ENCODE results near the gene PCYT1A. TPM values are rescaled to one million over a fixed set of nuclear protein-coding genes. Genes with fewer than 3 reads are reported as not detected.

The PCYT1A gene
- total and polyA plus RNA-seq, 2 donors (not counting 1 experiment from before 2014, with no cell fraction given) = 56.6 to 61.2 TPM

DNA sequence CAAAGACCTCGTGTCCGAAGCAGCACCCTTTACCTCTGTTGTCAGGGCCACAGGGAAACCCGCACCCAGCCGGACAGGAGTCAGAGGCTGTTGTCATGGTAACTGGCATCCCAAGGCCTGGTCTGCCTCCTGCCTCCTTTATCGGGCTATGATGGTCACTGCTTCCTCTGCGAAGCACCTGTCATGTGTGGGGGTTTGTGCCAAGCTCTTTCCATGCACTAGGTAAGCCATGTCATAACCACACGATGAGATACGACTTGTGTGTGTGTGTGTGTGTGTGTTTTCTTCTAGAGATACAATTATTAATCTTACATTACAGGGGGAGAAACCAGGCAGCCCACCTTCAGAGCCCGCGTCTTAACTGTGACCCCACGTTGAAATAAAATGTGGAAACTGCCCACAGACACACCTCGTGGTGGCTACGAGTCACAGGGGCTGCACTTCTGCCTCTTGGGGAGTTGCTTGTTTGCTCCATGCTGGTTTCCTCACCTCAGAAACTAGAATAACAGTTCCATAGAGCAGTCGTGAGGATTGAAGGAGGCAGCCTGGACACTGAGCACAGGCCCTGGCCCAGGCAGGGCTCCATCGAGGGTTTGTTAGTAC lies 94.3 kb downstream of the PCYT1A start:
- Mint-ChIP-seq H3K27ac (peak overlapping the region; percentile 98), H3K4me1 (peaks cover 36% of the 10 kb centered on the region), H3K4me3 (peak overlapping the region; percentile 80), H3K27me3 (no peaks in the 10 kb centered on the region), H3K9me3 (ENCODE audit: insufficient read depth) (no peaks in the 10 kb centered on the region)
- no peaks in the 10 kb centered on the region for H4K20me1 ChIP-seq (ENCODE audit: control insufficient read depth, insufficient read depth, low read length, poor library complexity, severe bottlenecking)
- H3K27me3 ChIP-seq (replicated peaks in 1 of 4; ENCODE audit: control extremely low read depth in 1 of 4, control insufficient read depth in 3 of 4, insufficient read depth in 4 of 4, low read length in 3 of 4) = no peaks in the 10 kb centered on the region
- CTCF ChIA-PET = interaction anchor here (0.7 to 11.5 kb wide), 5 partner anchors 11 to 118 kb away, joined by 4 to 467 read pairs (median 4); no protein-coding TSS in a partner anchor
- intact Hi-C loops (cut with micrococcal nuclease) = no loop called here
- 61% methylated on average over 10 of the region's 15 CpGs for WGBS (ENCODE audit: insufficient coverage)
- POLR2A ChIA-PET = interaction anchor here (0.6 to 3.5 kb wide), 5 partner anchors 11 to 121 kb away, joined by 3 to 11 read pairs (median 7); no protein-coding TSS in a partner anchor
- H3K27ac ChIP-seq (ENCODE audit: low read length in 2 of 2) = peak overlapping the region; percentile 91 to 94
- peak overlapping the region; percentile 44 for H3K9ac ChIP-seq (ENCODE audit: low read length)
- ATAC-seq (ENCODE audit: low read depth) = no peak
- H3K79me2 ChIP-seq (ENCODE audit: control insufficient read depth, insufficient read depth, low read length) = no peaks in the 10 kb centered on the region
- H3K4me1 ChIP-seq (ENCODE audit: control insufficient read depth in 2 of 2, insufficient read depth in 2 of 2, low read length in 2 of 2) = peaks cover 37 to 62% of the 10 kb centered on the region in 2 donors
- H3K36me3 ChIP-seq (replicated peaks in 1 of 2; ENCODE audit: control extremely low read depth in 1 of 2, control insufficient read depth in 1 of 2, extremely low read depth in 1 of 2, insufficient read depth in 2 of 2, low read length in 1 of 2) = no peaks in the 10 kb centered on the region
- H3K4me3 ChIP-seq (ENCODE audit: control extremely low read depth in 1 of 5, extremely low read depth in 1 of 5, insufficient read depth in 1 of 5, low read depth in 2 of 5, low read length in 4 of 5) = no peak overlapping the region
- H2AFZ ChIP-seq (ENCODE audit: insufficient read depth, low read depth, low read length, poor library complexity, severe bottlenecking) = peak overlapping the region; percentile 80
- TF ChIP-seq EZH2 (IDR thresholded peaks at IDR 0.05; ENCODE audit: borderline replicate concordance, insufficient read depth, low read depth, low read length, poor library complexity, severe bottlenecking) = no peak
- H3K9me3 ChIP-seq (ENCODE audit: control extremely low read depth in 1 of 3, control insufficient read depth in 2 of 3, insufficient read depth in 1 of 3, low read length in 2 of 3) = no peaks in the 10 kb centered on the region
- no peak for DNase-seq
- H3K4me2 ChIP-seq (replicated peaks; ENCODE audit: low read depth, low read length, poor library complexity, severe bottlenecking) = peak overlapping the region; percentile 65

DNA sequence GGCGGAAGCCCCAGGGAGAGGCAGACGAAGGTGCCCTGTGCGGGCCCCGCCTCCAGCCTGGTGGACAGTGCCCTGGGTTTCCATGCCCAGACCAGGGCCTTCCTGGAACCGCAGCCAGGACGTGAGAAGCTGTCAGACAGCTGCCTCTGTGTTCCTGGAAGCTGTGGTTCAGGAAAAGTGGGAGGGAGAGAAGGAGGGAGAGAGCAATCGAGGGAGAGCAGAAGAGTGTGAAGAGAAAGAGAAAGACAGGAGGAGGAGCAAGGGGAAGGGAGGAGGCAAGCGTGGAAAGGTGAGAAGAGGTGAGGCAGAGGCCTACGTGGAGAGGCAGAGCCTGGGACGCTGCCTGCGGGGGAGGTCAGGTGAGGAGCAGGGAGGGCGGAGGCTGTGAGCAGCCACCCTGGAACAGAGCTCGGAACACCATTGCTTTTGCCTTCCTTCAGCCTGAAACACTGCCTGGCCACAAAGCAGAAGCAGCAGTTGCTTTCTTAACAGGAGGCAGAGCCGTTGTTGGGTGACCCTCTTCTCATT lies 94.9 kb downstream of the PCYT1A start:
- Histone ChIP-seq H3K36me3 (replicated peaks in 1 of 2; ENCODE audit: control extremely low read depth in 1 of 2, control insufficient read depth in 1 of 2, extremely low read depth in 1 of 2, insufficient read depth in 2 of 2, low read length in 1 of 2) (no peaks in the 10 kb centered on the region), H2AFZ (ENCODE audit: insufficient read depth, low read depth, low read length, poor library complexity, severe bottlenecking) (peak overlapping the region; percentile 80), H3K27me3 (replicated peaks in 1 of 4; ENCODE audit: control extremely low read depth in 1 of 4, control insufficient read depth in 3 of 4, insufficient read depth in 4 of 4, low read length in 3 of 4) (no peaks in the 10 kb centered on the region), H3K9ac (ENCODE audit: low read length) (peak overlapping the region; percentile 44), H3K79me2 (ENCODE audit: control insufficient read depth, insufficient read depth, low read length) (no peaks in the 10 kb centered on the region), H3K4me1 (ENCODE audit: control insufficient read depth in 2 of 2, insufficient read depth in 2 of 2, low read length in 2 of 2) (peaks cover 37 to 63% of the 10 kb centered on the region in 2 donors), H3K9me3 (ENCODE audit: control extremely low read depth in 1 of 3, control insufficient read depth in 2 of 3, insufficient read depth in 1 of 3, low read length in 2 of 3) (no peaks in the 10 kb centered on the region), H3K4me2 (replicated peaks; ENCODE audit: low read depth, low read length, poor library complexity, severe bottlenecking) (peak overlapping the region; percentile 65), H3K27ac (ENCODE audit: low read length in 2 of 2) (peak overlapping the region; percentile 91 to 94), H4K20me1 (ENCODE audit: control insufficient read depth, insufficient read depth, low read length, poor library complexity, severe bottlenecking) (no peaks in the 10 kb centered on the region), H3K4me3 (ENCODE audit: control extremely low read depth in 1 of 5, extremely low read depth in 1 of 5, insufficient read depth in 1 of 5, low read depth in 2 of 5, low read length in 4 of 5) (peak overlapping the region in 1 of 5 experiments; percentile 21)
- Mint-ChIP-seq H3K27me3 (no peaks in the 10 kb centered on the region), H3K27ac (peak overlapping the region; percentile 98), H3K9me3 (ENCODE audit: insufficient read depth) (no peaks in the 10 kb centered on the region), H3K4me3 (peak overlapping the region; percentile 80), H3K4me1 (peaks cover 38% of the 10 kb centered on the region)
- intact Hi-C loops (cut with micrococcal nuclease) = loop anchor here (1.0 kb wide), 2 partner anchors 12 to 110 kb away; partner anchors contain the start of gene TFRC
- ChIA-PET POLR2A (interaction anchor here (0.6 to 3.5 kb wide), 5 partner anchors 11 to 120 kb away, joined by 3 to 11 read pairs (median 7); no protein-coding TSS in a partner anchor), CTCF (interaction anchor here (0.7 to 11.5 kb wide), 4 partner anchors 12 to 118 kb away, joined by 4 to 467 read pairs (median 4); no protein-coding TSS in a partner anchor)
- TF ChIP-seq, protein P1, sequence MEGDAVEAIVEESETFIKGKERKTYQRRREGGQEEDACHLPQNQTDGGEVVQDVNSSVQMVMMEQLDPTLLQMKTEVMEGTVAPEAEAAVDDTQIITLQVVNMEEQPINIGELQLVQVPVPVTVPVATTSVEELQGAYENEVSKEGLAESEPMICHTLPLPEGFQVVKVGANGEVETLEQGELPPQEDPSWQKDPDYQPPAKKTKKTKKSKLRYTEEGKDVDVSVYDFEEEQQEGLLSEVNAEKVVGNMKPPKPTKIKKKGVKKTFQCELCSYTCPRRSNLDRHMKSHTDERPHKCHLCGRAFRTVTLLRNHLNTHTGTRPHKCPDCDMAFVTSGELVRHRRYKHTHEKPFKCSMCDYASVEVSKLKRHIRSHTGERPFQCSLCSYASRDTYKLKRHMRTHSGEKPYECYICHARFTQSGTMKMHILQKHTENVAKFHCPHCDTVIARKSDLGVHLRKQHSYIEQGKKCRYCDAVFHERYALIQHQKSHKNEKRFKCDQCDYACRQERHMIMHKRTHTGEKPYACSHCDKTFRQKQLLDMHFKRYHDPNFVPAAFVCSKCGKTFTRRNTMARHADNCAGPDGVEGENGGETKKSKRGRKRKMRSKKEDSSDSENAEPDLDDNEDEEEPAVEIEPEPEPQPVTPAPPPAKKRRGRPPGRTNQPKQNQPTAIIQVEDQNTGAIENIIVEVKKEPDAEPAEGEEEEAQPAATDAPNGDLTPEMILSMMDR (IDR thresholded peaks at IDR 0.05) = no peak
- TF ChIP-seq EZH2 (IDR thresholded peaks at IDR 0.05; ENCODE audit: borderline replicate concordance, insufficient read depth, low read depth, low read length, poor library complexity, severe bottlenecking) = no peak
- peak; percentile 35 for ATAC-seq (ENCODE audit: low read depth)
- 35% methylated on average over 13 of the region's 14 CpGs for WGBS (ENCODE audit: insufficient coverage)
- DNase-seq = peak; percentile 73

All from B cell (primary cell).